Testis (tissue), 2 donors: ENCODE results near the gene BTN2A1.

ENCODE experiments used
- CTCF ChIP-seq, 3 experiments: fragments of 450-650 bp in 2 of 3; fragments of 200-600 bp in 1 of 3; sonication (generic) in 1 of 3; IDR thresholded peaks; one replicate each; pipeline ENCODE4 v1.5.1; 2016 to 2019; ENCODE audit warnings: antibody characterized with exemption in 3 of 3, mild to moderate bottlenecking in 2 of 3, moderate library complexity in 1 of 3
- POLR2A ChIP-seq: fragments of 450-650 bp; IDR thresholded peaks from one replicate; pipeline ENCODE4 v1.6.1; 2017; ENCODE audit warnings: antibody characterized with exemption, mild to moderate bottlenecking, moderate library complexity

- TF ChIP-seq CTCF (IDR thresholded peaks at IDR 0.05) (no peak), POLR2A (no peak)
These were observed 32.5 kb downstream of the BTN2A1 start for GRCh38 chr6:26489996-26490964.
